ENCODE measurements around the gene CHD9. TPM values are rescaled to one million over a fixed set of nuclear protein-coding genes. Genes with fewer than 3 reads are reported as not detected.
"Not testable (repeated sequence)": the region's sequence is repeated elsewhere in the genome, so short reads cannot be mapped to it uniquely, and the experiment has no call there.

Gene CHD9
- 10 to 100 TPM; 68.6 to 73.7 TPM for total RNA-seq
- long read RNA-seq, partial matches to known transcripts: 46 of 65 reads
- long read RNA-seq, other reads (novel, unspliced or antisense): 17 of 65 reads

GRCh38 chr16:53054670-53055485 is at the start of gene CHD9:
Gene CHD9, plus strand, starts transcription at chr16:53054991. Its CDS starts 101,099 bp downstream, at chr16:53156090.
- DNase-seq (peak; percentile 81 to 88), ATAC-seq (peak; percentile 77)
- intact Hi-C loops (cut with DNase I, micrococcal nuclease): loop anchor here in 1 of 2 donors (10.0 kb wide), 1 partner anchor 80 kb away; no protein-coding TSS in a partner anchor

GRCh38 chr16:53007095-53007494 is 47.7 kb upstream of the CHD9 start:
- intact Hi-C loops (cut with DNase I, micrococcal nuclease): no loop called here
- no peak for DNase-seq
- no peak for ATAC-seq

GRCh38 chr16:53014287-53014686 is 40.5 kb upstream of the CHD9 start:
- DNase-seq (no peak), ATAC-seq (no peak)
- intact Hi-C loops (cut with DNase I, micrococcal nuclease): no loop called here

- DNase-seq: no peak
- intact Hi-C loops (cut with DNase I, micrococcal nuclease): no loop called here
- no peak for ATAC-seq
Observed at GRCh38 chr16:53018834-53019416, 35.9 kb upstream of the CHD9 start.

DNA sequence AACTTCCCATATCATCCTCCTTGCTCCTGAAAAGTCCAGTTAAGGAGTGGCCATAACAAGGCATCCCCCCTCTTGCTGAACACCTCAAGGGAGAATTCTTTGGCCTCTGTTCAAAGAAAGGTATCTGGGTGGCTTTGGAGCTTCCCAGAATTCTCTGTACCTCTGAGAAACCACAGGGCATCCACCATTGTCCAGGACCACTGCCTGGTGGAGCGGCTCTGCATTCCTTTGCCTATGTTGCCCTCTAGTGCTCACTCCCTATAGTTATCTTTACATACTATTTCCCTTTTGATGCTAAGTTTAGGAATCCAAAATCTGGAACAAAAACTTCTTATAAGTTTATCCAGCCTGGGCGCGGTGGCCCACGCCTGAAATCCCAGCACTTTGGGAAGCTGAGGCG is 32.4 kb upstream of the CHD9 start:
- ATAC-seq: peak; percentile 86
- DNase-seq: peak in 1 of 2 donors; percentile 28
- intact Hi-C loops (cut with DNase I, micrococcal nuclease): loop anchor here in 1 of 2 donors (5.0 kb wide), 1 partner anchor 830 kb away; no protein-coding TSS in a partner anchor

- intact Hi-C loops (cut with DNase I, micrococcal nuclease): loop anchor here in 1 of 2 donors (5.0 kb wide), 1 partner anchor 832 kb away; no protein-coding TSS in a partner anchor
- no peak for ATAC-seq
- DNase-seq: no peak
Observed at GRCh38 chr16:53024045-53024444, 30.7 kb upstream of the CHD9 start.

- DNase-seq (no peak), ATAC-seq (peak; percentile 72)
- intact Hi-C loops (cut with DNase I, micrococcal nuclease): no loop called here
Observed at GRCh38 chr16:53029971-53030370, 24.8 kb upstream of the CHD9 start.

DNA sequence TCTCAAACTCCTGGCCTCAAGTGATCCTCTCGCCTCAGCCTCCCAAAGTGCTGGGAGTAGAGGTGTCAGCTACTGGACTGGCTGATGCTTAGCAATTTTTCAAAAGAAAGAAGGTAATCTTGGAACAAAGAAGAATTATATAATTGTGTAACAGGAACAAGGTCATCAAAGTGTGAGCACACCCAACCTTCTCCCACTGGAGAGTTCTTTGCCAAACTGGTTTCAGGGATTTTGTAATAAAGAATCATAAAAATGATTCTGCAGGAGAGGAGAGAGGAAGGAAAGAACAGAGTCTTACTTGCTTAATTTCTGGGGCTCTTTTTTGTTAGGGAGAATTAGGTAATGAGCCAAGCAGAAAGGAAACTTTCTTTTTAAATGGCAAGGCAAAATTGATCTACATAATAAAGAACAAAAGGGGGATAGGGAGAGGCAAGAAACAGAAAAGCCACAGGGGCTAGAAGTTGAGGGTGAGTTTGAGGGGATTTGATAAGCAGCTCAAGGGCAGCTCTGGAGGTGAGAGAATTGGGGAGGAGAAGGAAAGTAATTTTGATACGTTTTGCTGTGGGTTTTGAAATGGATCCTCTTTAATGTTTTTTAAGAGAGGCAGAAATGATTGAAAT is 23.4 kb upstream of the CHD9 start:
- ATAC-seq: peak; percentile 68
- no peak for DNase-seq
- intact Hi-C loops (cut with DNase I, micrococcal nuclease): no loop called here

DNA sequence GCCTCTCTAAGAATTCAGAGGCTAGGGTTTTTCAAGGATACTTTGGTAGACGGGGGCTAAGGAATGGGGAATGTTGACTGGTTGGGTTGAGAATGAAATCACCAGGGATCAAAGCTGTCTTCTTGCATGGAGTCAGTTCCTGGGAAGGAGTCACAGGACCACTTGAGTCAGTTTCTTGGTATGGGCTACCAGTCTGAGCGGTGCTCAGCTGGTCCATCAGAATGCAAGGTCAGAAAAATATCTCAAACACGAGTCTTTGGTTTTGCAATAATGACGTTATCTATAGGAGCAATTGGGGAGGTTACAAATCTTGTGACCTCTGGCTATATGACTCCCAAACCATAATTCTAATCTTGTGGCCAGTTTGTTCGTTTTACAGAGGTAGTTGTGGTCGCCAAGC is 20.5 kb upstream of the CHD9 start:
- ATAC-seq (no peak), DNase-seq (no peak)
- intact Hi-C loops (cut with DNase I, micrococcal nuclease): no loop called here

DNA sequence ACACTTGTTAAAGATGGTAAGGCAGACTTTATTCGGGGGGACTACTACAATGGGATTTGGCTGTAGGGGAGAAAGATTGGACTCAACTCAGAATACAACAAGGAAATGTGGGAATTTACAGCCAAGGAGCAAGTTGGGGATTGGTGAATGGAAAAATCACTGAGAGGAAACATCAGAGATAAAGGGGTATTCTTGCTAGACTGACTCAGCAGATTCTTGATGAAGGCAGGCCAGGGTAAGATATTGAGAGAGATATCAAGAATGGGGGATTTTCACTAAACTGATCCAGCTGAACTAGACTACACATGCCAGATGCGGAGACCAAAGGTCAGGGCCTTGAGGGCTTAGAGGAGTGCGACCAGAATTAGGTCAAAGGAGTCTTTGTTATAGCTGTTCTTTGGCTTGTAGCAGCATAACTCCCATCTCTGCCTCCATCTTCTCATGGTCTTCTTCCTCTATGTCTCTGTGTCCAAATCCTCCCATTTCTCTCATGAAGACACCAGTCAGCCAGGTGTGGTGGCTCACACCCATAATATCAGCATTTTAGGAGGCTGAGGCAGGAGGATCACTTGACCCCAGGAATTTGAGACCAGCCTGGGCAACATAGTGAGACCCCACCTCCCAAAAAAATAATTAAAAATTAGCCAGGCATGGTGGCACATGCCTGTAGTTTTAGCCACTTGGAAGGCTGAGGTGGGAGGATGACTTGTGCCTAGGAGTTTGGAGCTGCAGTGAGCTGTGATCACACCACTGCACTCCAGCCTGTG is 19.4 kb upstream of the CHD9 start:
- ATAC-seq: no peak
- intact Hi-C loops (cut with DNase I, micrococcal nuclease): no loop called here
- no peak for DNase-seq

DNA sequence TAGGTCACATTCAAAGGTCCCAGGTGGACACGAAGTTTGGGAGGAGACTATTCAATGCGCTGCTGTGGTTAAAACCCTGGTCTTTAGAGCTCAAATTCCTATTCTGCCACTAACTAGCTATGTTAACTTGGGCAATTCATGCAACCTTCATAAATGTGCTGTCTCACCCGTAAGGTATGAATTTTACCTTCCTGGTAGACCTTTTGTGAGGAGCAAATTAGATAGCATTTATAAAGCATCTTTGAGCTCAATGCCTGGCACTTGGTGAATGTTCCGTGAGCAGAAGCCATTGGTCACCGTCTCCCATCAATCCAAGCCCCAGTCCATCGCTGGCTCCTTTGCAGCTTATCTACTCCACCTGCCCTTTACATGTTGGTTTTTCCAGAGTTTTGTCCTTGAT is 18.7 kb upstream of the CHD9 start:
- ATAC-seq: no peak
- DNase-seq: no peak
- intact Hi-C loops (cut with DNase I, micrococcal nuclease): no loop called here

DNA sequence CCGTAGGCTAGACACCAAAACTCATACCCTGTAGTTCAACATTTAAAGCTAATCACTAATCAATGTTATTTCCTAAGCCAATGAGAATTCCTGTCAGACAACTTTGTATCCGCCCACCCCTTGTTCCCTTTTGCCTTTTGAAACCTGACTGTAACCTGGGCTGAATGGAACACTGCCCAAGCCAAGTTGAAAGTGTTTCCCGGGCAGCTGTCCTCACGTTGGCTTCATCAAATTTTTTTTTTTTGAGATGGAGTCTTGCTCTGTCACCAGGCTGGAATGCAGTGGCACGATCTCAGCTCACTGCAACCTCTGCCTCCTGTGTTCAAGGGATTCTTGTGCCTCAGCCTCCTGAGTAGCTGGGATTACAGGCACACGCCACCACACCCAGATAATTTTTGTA is 18.1 kb upstream of the CHD9 start:
- intact Hi-C loops (cut with DNase I, micrococcal nuclease); ATAC-seq; DNase-seq: not testable (repeated sequence)

DNA sequence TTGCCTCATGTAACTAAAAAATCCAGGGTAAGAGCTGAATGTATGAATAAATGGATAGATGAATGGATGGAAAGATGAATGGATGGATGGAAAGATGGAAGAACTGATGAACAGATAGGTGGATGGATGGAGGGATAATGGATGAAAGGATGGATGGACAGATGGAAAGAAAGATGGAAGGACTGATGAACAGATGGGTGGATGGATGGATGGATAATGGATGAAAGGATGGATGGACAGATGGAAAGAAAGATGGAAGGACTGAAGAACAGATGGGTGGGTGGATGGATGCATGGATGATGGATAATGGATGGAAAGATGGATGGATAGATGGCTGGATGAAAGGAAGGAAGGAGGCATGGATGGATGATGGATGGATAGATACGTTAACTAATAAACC is 14.0 kb upstream of the CHD9 start:
- no peak for ATAC-seq
- intact Hi-C loops (cut with DNase I, micrococcal nuclease): loop anchor here in 1 of 2 donors (10.0 kb wide), 1 partner anchor 474 kb away; no protein-coding TSS in a partner anchor
- DNase-seq: no peak

GRCh38 chr16:53041320-53042051 is 13.3 kb upstream of the CHD9 start:
- DNase-seq (peak in 1 of 2 donors; percentile 59), ATAC-seq (peak; percentile 26)

GRCh38 chr16:53042235-53042701 is 12.5 kb upstream of the CHD9 start:
- intact Hi-C loops (cut with DNase I, micrococcal nuclease): loop anchor here in 1 of 2 donors (10.0 kb wide), 1 partner anchor 473 kb away; no protein-coding TSS in a partner anchor
- DNase-seq (no peak), ATAC-seq (no peak)

More at GRCh38 chr16:53041320-53042051, 13.3 kb upstream of the CHD9 start:
- intact Hi-C loops (cut with DNase I, micrococcal nuclease): loop anchor here in 1 of 2 donors (10.0 kb wide), 1 partner anchor 473 kb away; no protein-coding TSS in a partner anchor

DNA sequence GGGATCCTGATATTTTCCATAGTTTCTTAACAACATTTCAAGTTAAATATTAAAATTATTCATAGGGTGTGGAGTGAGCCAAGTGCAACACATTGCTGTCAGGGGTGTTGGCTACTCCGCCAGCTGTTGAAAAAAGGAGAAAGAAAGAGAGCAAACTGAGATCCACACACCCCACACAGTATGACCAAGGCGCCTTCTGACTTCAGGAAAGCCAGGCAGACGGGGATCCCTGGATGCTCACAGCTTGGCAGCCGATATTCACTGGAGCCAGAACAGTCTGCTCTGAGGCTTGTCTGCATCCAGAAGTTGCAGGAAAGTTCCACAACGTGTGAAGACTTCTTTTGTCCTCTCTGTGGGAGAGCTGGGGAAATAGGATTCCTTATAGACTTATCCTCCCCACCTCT is 11.4 kb upstream of the CHD9 start:
- DNase-seq (peak in 1 of 2 donors; percentile 30), ATAC-seq (peak; percentile 26)
- intact Hi-C loops (cut with DNase I, micrococcal nuclease): loop anchor here in 1 of 2 donors (10.0 kb wide), 1 partner anchor 471 kb away; no protein-coding TSS in a partner anchor

DNA sequence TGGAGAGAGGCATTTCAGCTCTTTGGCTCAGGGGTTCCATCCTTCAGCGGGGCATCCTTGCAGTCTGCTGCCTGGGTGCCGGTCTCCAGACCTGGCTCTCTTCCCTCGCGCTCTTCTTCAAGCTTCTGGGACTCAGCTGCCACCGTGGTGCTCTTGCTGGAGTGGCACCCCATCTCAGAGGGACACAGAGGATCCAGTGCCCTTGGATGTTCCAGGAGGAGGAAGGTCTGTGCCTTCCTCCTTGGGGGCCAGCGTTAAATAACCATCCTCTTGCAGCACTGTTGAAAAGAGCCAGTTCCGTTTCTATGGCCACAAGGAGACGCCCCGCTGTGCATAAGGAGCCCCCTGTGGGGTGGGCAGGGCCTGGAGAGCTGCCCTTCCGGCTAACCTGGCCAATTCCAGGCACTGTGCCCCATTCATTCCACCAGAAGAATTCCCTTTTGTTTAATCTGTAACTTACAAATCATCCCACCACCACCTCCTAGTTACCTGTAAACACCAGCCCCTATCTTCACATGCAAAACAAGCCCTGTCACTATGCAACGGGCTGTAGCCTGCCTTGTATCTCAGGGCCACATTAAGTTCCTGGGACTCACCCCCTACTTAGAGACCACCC is 10.7 kb upstream of the CHD9 start:
- ATAC-seq: no peak
- DNase-seq: peak in 1 of 2 donors; percentile 67
- intact Hi-C loops (cut with DNase I, micrococcal nuclease): loop anchor here in 1 of 2 donors (10.0 kb wide), 1 partner anchor 471 kb away; no protein-coding TSS in a partner anchor

Measured in left colon (tissue), 2 donors.